SK-N-SH treated with all-trans-retinoic acid at 6 μM for 48 hours (cell line): ENCODE results near the gene OTX1.
A peak's percentile ranks its signal among the peaks of the same experiment; 100 is the strongest.

Experiments
- ATAC-seq: fragments of 200-7000 bp; cut with Tn5 transposase; 3 replicates; pipeline ENCODE4 v1.9.1; 2020; ENCODE audit warnings: mild to moderate bottlenecking, moderate library complexity
- ARNTL ChIP-seq: fragments of 450-650 bp; formaldehyde crosslinking; IDR thresholded peaks from 2 replicates; pipeline ENCODE4 v1.5.0; 2020; ENCODE audit warnings: low read depth, mild to moderate bottlenecking, moderate library complexity, borderline replicate concordance
- BACH2 ChIP-seq: fragments of 250-450 bp; sonication (Bioruptor Pico); IDR thresholded peaks from 2 replicates; pipeline ENCODE4 v1.9.0; 2021; ENCODE audit warnings: mild to moderate bottlenecking, borderline replicate concordance
- CSDC2 ChIP-seq: fragments of 250-450 bp; sonication (Bioruptor Pico); IDR thresholded peaks from 2 replicates; pipeline ENCODE4 v1.5.0; 2020; ENCODE audit warnings: mild to moderate bottlenecking, moderate library complexity
- ESRRG ChIP-seq: fragments of 250-450 bp; sonication (Bioruptor Pico); IDR thresholded peaks from 2 replicates; pipeline ENCODE4 v1.6.1; 2021; ENCODE audit warnings: mild to moderate bottlenecking
- GLIS3 ChIP-seq: fragments of 250-450 bp; sonication (Bioruptor Pico); IDR thresholded peaks from 2 replicates; pipeline ENCODE4 v1.5.0; 2020; ENCODE audit warnings: mild to moderate bottlenecking, moderate library complexity
- ISL1 ChIP-seq: fragments of 250-450 bp; sonication (Bioruptor Pico); IDR thresholded peaks from 2 replicates; pipeline ENCODE4 v2.1.2; 2022; ENCODE audit warnings: mild to moderate bottlenecking, moderate library complexity
- PPARA ChIP-seq: fragments of 250-450 bp; sonication (Bioruptor Pico); IDR thresholded peaks from 2 replicates; pipeline ENCODE4 v1.5.0; 2020; ENCODE audit warnings: mild to moderate bottlenecking, borderline replicate concordance
- RARB ChIP-seq: fragments of 250-450 bp; sonication (Bioruptor Pico); IDR thresholded peaks from 2 replicates; pipeline ENCODE4 v1.8.0; 2021; ENCODE audit warnings: mild to moderate bottlenecking, moderate library complexity
- SNAI2 ChIP-seq: fragments of 250-450 bp; sonication (Bioruptor Pico); IDR thresholded peaks from 2 replicates; pipeline ENCODE4 v1.5.0; 2020; ENCODE audit warnings: mild to moderate bottlenecking, moderate library complexity
- TCF4 ChIP-seq: fragments of 250-450 bp; sonication (Bioruptor Pico); IDR thresholded peaks from 2 replicates; pipeline ENCODE4 v1.8.0; 2021; ENCODE audit warnings: mild to moderate bottlenecking, moderate library complexity, borderline replicate concordance
- TOX ChIP-seq: fragments of 250-450 bp; sonication (Bioruptor Pico); IDR thresholded peaks from 2 replicates; pipeline ENCODE4 v1.8.0; 2021; ENCODE audit warnings: mild to moderate bottlenecking, moderate library complexity, borderline replicate concordance
- ZC3H10 ChIP-seq: fragments of 250-450 bp; sonication (Bioruptor Pico); IDR thresholded peaks from 2 replicates; pipeline ENCODE4 v1.5.1; 2021; ENCODE audit warnings: mild to moderate bottlenecking, moderate library complexity
- ZFP3 ChIP-seq: fragments of 250-450 bp; sonication (Bioruptor Pico); IDR thresholded peaks from 2 replicates; pipeline ENCODE4 v1.5.0; 2020; ENCODE audit warnings: mild to moderate bottlenecking, moderate library complexity
- ZFP30 ChIP-seq: fragments of 450-650 bp; formaldehyde crosslinking; IDR thresholded peaks from 2 replicates; pipeline ENCODE4 v1.5.0; 2022; ENCODE audit warnings: mild to moderate bottlenecking, moderate library complexity
- ZNF565 ChIP-seq: fragments of 450-650 bp; formaldehyde crosslinking; conservative IDR thresholded peaks from 2 replicates; pipeline ENCODE4 v1.5.0; 2020; ENCODE audit warnings: low read depth, mild to moderate bottlenecking, moderate library complexity
- ZNF70 ChIP-seq: fragments of 450-650 bp; formaldehyde crosslinking; IDR thresholded peaks from 2 replicates; pipeline ENCODE4 v1.5.0; 2020; ENCODE audit warnings: mild to moderate bottlenecking, moderate library complexity
- TF ChIP-seq, protein P1 (sequence below): fragments of 250-450 bp; sonication (Bioruptor Pico); IDR thresholded peaks from 2 replicates; pipeline ENCODE4 v1.8.0; 2021; ENCODE audit warnings: low read depth, mild to moderate bottlenecking, moderate library complexity, borderline replicate concordance
- TF ChIP-seq, protein P2 (sequence below): fragments of 250-450 bp; sonication (Bioruptor Pico); IDR thresholded peaks from 2 replicates; pipeline ENCODE4 v1.5.1; 2021; ENCODE audit warnings: mild to moderate bottlenecking, moderate library complexity
- TF ChIP-seq, protein P3 (sequence below): fragments of 250-450 bp; sonication (Bioruptor Pico); IDR thresholded peaks from 2 replicates; pipeline ENCODE4 v1.5.0; 2020; ENCODE audit warnings: mild to moderate bottlenecking, moderate library complexity
- TF ChIP-seq, protein P4 (sequence below): fragments of 250-450 bp; sonication (Bioruptor Pico); IDR thresholded peaks from 2 replicates; pipeline ENCODE4 v1.8.0; 2020; ENCODE audit warnings: mild to moderate bottlenecking, moderate library complexity, borderline replicate concordance
- TF ChIP-seq, protein P5 (sequence below): fragments of 250-450 bp; sonication (Bioruptor Pico); IDR thresholded peaks from 2 replicates; pipeline ENCODE4 v1.5.1; 2020; ENCODE audit warnings: low read depth, mild to moderate bottlenecking, moderate library complexity

OTX1 gene

DNA sequence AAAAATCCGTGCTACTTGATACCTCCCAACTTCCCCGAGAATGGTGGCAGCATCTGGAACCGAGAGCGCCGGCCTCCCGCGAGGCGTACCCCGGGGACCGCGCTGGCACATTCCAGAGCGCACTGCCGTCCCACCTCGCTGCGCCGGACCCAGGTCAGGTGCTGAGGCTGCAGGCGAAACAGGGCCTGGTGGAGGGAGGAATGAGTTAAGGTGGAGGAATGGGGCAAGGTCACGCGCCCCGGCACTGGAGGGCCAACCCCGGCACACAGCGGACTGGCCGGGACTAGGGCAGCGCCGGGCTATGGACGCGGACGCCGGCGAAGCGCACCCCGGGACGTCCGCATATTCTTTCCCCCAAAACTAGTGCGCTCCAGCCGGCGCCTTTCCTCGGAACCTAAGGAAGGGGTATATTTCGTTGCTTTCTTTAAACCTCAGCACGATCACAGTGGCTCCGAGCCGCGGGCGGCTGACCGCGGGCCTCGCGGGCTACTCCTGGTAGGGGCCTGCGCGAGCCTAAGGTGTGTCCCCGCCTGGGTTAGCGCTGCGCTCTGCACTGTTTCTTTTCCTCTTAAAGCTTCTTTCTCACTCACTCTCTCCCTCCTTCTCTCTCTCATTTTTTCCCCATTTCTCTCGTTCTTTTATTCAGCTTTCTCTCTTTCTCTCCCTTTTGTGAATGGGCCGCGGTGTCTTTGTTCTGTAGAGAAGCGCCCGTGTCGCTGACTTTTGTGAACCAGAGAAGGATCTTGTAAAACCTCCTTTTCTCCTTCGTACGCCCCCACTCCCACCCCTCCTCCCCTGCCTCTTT, 2.1 kb upstream of the OTX1 start:
- TF ChIP-seq GLIS3 (CRISPR knock-in tag) (no peak), CSDC2 (CRISPR knock-in tag) (no peak), ARNTL (CRISPR knock-in tag) (no peak), TOX (CRISPR knock-in tag) (no peak), RARB (CRISPR knock-in tag) (no peak), ZC3H10 (CRISPR knock-in tag) (no peak)
- TF ChIP-seq, protein P1, sequence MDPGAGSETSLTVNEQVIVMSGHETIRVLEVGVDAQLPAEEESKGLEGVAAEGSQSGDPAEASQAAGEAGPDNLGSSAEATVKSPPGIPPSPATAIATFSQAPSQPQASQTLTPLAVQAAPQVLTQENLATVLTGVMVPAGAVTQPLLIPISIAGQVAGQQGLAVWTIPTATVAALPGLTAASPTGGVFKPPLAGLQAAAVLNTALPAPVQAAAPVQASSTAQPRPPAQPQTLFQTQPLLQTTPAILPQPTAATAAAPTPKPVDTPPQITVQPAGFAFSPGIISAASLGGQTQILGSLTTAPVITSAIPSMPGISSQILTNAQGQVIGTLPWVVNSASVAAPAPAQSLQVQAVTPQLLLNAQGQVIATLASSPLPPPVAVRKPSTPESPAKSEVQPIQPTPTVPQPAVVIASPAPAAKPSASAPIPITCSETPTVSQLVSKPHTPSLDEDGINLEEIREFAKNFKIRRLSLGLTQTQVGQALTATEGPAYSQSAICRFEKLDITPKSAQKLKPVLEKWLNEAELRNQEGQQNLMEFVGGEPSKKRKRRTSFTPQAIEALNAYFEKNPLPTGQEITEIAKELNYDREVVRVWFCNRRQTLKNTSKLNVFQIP: no peak
- TF ChIP-seq, protein P2, sequence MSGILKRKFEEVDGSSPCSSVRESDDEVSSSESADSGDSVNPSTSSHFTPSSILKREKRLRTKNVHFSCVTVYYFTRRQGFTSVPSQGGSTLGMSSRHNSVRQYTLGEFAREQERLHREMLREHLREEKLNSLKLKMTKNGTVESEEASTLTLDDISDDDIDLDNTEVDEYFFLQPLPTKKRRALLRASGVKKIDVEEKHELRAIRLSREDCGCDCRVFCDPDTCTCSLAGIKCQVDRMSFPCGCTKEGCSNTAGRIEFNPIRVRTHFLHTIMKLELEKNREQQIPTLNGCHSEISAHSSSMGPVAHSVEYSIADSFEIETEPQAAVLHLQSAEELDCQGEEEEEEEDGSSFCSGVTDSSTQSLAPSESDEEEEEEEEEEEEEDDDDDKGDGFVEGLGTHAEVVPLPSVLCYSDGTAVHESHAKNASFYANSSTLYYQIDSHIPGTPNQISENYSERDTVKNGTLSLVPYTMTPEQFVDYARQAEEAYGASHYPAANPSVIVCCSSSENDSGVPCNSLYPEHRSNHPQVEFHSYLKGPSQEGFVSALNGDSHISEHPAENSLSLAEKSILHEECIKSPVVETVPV (CRISPR knock-in tag): no peak
- ATAC-seq: 0 out of 3 replicates have a peak, but pooled peaks have one; percentile 9

DNA sequence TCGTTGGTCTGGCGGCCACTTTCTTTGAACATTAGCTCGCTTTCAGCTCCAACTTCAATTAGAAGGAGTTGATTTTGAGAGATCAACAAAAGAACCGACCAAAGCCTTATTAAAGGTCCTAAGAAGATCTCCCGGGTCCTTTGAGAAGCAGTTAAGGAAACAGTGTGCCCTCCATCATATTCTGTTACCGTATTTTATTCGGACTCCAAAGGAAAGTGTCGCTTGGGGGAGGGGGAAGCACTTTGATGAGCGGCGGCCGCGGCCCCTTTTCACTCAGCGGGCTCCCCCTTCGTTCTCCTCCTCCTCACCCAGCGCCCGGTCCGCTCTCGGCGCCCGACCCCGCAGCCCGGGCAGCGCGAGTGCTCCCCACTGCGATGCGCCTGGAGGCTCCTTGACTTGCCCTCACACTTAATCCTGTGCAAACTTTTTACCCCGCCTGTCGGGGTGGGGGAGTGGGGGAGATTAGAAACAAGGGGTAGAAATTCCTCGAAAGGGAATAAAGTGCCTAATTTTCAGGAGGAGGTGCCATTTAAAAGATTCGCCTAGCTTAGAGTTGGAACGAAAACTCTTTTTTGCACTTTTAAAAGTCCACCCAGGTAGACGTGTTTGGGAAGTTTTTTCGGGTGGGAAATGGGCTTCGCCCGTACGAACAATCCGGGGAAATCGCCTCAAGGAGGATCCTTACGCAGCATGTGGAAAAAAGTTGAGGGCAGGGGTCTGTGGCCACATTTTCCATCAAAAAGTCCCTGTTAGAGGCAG, 1.2 kb upstream of the OTX1 start:
- peak; percentile 25 for ATAC-seq
- TF ChIP-seq, protein P3, sequence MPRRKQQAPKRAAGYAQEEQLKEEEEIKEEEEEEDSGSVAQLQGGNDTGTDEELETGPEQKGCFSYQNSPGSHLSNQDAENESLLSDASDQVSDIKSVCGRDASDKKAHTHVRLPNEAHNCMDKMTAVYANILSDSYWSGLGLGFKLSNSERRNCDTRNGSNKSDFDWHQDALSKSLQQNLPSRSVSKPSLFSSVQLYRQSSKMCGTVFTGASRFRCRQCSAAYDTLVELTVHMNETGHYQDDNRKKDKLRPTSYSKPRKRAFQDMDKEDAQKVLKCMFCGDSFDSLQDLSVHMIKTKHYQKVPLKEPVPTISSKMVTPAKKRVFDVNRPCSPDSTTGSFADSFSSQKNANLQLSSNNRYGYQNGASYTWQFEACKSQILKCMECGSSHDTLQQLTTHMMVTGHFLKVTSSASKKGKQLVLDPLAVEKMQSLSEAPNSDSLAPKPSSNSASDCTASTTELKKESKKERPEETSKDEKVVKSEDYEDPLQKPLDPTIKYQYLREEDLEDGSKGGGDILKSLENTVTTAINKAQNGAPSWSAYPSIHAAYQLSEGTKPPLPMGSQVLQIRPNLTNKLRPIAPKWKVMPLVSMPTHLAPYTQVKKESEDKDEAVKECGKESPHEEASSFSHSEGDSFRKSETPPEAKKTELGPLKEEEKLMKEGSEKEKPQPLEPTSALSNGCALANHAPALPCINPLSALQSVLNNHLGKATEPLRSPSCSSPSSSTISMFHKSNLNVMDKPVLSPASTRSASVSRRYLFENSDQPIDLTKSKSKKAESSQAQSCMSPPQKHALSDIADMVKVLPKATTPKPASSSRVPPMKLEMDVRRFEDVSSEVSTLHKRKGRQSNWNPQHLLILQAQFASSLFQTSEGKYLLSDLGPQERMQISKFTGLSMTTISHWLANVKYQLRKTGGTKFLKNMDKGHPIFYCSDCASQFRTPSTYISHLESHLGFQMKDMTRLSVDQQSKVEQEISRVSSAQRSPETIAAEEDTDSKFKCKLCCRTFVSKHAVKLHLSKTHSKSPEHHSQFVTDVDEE (CRISPR knock-in tag): no peak
- TF ChIP-seq GLIS3 (CRISPR knock-in tag) (no peak), RARB (CRISPR knock-in tag) (no peak), TCF4 (CRISPR knock-in tag) (no peak), ZFP30 (CRISPR knock-in tag) (no peak), ARNTL (CRISPR knock-in tag) (no peak), ZFP3 (CRISPR knock-in tag) (no peak), ISL1 (CRISPR knock-in tag) (no peak), PPARA (CRISPR knock-in tag) (no peak), ESRRG (CRISPR knock-in tag) (no peak), ZC3H10 (CRISPR knock-in tag) (no peak), SNAI2 (CRISPR knock-in tag) (no peak), CSDC2 (CRISPR knock-in tag) (no peak), BACH2 (CRISPR knock-in tag) (no peak), ZNF565 (CRISPR knock-in tag) (no peak), ZNF70 (CRISPR knock-in tag) (no peak), TOX (CRISPR knock-in tag) (no peak)
- TF ChIP-seq, protein P4, sequence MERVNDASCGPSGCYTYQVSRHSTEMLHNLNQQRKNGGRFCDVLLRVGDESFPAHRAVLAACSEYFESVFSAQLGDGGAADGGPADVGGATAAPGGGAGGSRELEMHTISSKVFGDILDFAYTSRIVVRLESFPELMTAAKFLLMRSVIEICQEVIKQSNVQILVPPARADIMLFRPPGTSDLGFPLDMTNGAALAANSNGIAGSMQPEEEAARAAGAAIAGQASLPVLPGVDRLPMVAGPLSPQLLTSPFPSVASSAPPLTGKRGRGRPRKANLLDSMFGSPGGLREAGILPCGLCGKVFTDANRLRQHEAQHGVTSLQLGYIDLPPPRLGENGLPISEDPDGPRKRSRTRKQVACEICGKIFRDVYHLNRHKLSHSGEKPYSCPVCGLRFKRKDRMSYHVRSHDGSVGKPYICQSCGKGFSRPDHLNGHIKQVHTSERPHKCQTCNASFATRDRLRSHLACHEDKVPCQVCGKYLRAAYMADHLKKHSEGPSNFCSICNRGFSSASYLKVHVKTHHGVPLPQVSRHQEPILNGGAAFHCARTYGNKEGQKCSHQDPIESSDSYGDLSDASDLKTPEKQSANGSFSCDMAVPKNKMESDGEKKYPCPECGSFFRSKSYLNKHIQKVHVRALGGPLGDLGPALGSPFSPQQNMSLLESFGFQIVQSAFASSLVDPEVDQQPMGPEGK (CRISPR knock-in tag): no peak
- TF ChIP-seq, protein P5, sequence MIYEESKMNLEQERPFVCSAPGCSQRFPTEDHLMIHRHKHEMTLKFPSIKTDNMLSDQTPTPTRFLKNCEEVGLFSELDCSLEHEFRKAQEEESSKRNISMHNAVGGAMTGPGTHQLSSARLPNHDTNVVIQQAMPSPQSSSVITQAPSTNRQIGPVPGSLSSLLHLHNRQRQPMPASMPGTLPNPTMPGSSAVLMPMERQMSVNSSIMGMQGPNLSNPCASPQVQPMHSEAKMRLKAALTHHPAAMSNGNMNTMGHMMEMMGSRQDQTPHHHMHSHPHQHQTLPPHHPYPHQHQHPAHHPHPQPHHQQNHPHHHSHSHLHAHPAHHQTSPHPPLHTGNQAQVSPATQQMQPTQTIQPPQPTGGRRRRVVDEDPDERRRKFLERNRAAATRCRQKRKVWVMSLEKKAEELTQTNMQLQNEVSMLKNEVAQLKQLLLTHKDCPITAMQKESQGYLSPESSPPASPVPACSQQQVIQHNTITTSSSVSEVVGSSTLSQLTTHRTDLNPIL (CRISPR knock-in tag): no peak
- TF ChIP-seq, all 23 proteins: peak for 0
